Inflammatory macrophage treated with lipopolysaccharide for 4 hours (primary cell): Measurements from ENCODE around the gene KIF23.
A peak's percentile ranks its signal among the peaks of the same experiment; 100 is the strongest.
"Not testable (repeated sequence)": the region's sequence is repeated elsewhere in the genome, so short reads cannot be mapped to it uniquely, and the experiment has no call there.

Experiments used
- DNase-seq: peaks from one replicate; pipeline ENCODE4 v3.0.0-alpha.2; 2020

KIF23 gene

DNA sequence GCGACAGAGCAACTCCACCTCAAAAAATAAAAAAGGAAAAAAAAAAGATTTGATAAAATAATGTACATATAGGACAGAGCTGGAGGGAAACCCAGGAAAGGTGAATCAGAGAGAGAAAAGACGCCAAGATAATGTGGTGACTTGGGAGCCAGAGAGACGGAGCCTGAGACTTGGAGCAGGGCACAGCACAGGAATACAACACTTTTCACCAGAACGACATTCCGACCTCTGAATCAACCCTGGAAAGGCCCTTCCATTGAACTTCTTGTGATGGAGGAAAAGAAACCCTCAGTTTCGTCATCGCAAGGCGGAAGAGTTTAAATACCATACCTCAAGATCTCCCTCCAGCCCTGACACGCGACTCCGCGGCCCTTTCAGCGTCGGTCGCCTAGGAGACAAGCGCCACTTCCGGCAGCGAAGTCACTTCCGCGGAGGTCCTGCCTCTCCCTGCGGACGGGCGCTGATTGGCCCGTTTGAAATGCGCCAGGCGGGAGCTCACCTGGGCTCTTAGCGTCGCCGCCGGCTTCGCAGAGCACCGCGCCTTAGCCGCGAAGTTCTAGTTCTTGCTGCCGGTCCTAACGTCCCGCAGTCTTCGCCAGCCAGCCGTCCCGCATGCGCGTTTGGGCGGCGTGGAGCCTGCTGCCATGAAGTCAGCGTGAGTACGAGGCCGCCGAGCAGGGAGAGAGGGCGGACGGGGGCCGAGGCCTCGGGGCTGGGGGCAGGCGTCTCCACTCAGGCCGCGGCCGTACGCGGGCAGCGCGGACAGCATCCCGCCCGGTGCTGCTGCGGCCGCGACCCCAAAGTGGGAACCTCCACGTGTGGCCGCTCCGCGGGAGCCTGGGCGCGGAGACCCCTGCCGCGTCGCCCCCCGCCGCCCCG is at the start of gene KIF23:
TSS of gene KIF23 (plus strand) at position 528 of the 879 bp plus-strand sequence. CDS start at position 645, 117 bp downstream.
- peak; percentile 91 for DNase-seq

DNA sequence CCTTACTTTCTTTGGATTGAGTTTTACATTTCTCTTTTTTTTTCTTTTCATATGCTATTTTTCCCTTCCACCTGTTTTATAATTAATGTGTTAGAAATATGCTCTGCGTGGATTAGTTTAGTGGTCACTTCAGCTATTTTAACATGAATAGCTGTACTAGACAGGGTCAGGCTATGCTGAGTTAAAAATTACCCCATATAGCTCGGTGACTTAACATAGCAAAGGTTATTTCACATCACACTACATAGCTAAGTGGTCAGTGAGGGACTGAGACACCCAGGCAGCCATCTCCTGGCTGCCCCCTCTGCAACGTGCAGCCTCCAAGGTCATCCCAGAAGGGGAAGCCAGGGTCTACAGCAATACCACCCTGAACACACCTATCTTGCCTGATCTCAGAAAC is 46.9 kb upstream of the KIF23 start:
- no peak for DNase-seq

DNA sequence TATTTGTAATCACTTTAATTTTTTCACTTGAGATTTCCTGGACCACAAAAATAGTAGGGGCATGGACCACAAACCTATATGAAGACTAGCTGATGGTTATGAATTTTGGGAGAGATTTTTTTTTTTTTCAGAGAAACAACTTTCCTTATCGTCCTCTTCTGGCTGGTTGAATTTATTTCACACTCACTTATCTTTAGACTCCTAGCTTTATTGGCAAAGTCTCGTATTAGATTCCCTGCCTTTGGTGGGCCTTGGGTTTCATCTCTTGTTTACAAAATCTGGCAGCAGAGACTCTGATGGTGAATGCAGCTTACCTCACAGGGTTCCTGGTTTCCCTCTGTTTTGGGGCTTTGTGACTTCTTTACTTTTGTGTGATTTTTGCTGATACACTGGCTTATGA is 44.5 kb upstream of the KIF23 start:
- no peak for DNase-seq

DNA sequence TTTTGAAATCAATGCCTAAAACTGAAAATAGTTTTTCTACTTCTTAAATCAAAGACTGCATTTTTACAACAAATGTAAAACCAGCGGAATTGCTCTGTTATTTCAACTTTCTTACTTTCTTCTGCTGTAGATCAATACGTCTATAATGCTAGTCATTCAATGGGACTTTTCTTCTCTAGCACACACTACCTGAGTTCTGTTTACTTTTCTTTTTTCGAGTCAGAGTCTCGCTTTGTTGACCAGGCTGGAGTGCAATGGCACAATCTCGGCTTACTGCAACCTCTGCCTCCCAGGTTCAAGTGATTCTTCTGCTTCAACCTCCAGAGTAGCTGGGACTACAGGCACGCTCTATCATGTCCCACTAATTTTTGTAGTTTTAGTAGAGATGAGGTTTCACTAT is 40.7 kb upstream of the KIF23 start:
- DNase-seq: no peak

DNA sequence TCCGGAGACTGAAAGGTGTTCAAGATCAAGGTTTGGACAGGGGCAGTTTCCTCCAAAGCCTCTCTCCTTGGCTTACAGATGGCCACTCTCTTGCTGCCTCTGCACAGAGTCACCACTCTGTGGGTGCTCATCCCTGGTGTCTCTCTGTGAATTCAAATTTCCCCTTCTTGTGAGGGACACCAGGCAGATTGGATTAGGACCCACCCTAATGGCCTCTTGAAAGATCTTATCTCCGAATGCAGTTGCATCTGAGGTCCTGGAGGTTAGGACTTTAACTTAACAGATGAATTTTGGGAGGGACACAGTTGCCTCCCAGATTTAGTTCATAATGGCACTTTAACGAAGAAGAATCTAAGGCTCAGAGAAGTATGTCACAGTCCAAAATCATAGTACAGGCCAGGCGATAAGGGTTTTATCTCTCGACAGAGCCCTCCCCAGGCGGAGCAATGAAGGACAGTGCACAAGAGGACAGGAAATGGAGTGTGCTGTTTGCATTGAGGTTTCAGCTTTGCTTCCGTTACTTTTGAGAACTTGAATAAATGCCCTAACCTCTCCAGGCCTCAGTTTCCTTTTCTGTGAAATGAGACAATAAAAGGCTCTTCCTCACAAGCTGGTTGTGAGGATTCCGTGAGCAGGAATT is 38.9 kb upstream of the KIF23 start:
- no peak for DNase-seq

DNA sequence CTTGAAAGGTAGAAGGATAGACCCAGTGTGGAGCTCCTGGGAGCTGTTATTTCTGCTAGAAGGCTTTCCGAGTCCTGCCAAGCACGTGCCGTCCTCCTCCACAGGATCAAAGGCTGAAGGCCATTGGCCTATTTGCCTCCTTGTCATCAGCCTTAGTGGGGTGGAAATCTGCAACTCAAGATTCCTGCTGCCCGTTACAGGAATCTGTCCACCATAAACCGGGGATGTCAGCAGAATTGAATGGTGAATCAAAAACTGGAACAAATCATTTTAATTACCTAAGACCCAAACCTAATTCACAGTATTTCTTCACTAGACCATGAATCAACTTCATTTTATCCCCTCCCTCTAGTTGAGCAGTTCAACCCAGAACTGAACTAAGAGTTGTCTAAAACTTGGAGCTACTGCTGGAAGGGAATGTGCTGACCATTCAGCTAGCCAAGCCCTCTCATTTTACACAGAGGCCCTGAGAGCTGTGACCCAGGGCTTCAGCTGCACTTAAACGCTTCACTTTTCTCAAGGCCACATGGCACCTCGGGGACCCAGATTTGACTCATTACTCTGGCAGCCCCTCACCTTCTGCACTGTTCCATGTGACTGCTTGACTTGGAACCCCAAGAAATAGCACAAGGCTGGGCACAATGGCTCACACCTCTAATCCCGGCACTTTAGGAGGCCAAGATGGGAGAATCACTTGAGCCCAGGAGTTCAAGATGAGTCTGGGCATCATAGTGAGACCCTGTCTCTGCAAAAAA is 36.8 kb upstream of the KIF23 start:
- DNase-seq: no peak

DNA sequence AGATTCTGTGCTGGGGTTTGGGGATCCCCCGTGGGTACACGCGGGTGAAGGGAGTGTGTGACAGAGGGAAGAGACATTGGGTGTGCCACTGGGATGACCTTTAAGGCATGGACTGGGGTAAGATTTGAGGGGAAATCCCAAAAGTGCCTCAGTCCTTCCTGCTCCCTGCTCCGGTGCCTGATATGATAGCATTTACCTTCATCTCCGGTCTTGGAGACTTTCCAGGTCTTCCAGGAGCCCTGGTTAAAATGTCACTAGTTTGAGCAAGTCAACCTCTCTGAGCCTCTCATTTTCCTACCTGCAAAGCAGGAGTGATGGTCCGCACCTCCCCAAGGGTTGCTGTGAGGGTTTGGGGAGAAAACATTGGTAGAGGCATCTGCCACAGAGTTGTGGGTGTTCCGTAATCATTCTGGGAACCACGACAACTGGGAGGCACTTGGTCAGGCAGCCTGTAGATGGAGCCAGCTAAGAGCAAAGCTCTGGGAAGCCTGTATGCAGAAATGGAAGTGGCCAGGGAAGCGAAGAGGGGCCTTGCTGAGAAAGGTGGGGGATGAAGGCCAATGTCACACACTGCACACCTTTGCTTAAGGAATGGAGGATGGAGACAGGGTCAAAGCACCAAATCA is 33.9 kb upstream of the KIF23 start:
- peak; percentile 8 for DNase-seq

DNA sequence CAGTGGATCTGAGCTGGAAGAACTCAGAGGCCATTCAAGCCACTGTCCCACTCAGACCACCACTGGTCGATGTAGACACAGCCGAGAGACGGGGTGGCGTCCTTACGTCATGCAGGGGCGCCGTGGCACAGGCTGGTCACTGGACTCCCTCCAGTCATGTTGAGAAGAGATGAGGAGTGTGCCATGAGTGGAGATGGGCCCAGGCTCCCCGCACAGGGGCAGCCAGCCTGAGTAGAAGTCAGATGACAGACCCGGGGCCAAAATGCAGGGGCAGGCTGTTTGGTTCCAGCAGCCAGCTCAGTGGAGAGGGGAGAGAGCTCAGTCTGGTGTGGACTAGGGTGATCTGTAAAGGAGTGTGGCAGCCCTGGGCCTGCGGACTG is 33.4 kb upstream of the KIF23 start:
- no peak for DNase-seq

DNA sequence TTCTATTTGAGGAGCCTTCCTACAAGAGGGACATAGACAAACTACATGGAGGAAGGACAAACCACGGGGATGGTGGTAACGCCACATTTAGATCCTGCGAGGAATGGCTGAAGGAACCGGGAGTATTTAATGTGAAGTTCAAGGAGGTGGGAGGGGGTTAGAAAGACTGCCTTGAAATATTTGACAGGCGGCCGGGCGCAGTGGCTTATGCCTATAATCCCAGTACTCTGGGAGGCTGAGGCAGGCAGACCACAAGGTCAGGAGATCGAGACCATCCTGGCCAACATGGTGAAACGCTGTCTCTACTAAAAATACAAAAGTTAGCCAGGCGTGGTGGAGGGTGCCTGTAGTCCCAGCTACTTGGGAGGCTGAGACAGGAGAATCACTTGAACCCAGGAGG is 32.0 kb upstream of the KIF23 start:
- not testable (repeated sequence) for DNase-seq

DNA sequence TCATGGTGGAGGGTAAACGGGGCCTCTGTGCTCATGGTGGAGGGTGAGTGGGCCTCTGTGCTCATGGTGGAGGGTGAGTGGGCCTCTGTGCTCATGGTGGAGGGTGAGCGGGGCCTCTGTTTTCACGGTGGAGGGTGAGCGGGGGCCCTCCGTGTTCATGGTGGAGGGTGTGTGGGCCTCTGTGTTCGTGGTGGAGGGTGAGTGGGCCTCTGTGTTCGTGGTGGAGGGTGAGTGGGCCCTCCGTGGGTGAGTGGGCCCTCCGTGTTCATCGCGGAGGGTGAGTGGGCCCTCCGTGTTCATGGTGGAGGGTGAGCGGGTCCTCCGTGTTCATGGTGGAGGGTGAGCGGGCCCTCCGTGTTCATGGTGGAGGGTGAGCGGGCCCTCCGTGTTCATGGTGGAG is 30.1 kb upstream of the KIF23 start:
- DNase-seq: not testable (repeated sequence)

DNA sequence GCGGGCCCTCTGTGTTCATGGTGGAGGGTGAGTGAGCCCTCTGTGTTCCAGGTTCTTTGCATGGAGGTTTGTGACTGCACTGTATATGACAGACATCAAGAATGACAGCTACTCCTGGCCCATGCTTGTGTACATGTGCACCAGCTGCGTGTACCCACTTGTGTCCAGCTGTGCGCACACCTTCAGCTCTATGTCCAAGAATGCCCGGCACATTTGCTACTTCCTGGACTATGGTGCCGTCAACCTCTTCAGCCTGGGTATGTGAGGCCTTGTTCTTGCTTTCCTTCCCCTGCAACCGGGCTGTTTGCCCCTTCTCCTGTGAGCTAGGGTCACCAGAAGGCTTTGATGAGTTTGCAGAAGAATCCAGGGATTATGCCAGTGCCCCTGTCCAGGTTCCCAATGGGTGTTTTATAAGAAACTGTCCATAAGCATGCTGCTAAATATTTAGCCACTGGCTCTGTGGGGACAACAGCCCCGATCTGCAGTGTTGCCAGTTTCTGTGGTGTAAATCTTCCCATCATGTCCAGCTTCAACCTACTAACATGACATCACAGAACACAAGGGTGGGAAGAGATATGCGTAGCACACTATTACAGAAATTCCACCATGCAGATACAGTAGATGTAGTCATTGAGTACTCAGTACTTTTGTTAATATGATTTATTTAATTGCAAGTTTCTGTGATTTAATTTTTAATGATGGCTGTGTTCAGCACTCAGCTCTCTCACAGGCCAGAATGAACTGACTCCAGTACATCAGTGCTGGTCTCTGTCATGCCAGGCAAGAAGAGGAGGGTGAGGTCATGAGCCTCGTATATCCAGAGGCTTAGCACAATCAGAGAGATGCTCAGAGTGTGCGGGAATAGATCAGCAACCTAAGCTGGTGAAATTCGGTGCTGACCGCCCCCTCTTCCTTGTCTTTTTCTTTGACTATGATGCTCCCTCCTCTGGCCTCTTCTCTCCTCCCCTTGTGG is 29.2 kb upstream of the KIF23 start:
- no peak for DNase-seq

DNA sequence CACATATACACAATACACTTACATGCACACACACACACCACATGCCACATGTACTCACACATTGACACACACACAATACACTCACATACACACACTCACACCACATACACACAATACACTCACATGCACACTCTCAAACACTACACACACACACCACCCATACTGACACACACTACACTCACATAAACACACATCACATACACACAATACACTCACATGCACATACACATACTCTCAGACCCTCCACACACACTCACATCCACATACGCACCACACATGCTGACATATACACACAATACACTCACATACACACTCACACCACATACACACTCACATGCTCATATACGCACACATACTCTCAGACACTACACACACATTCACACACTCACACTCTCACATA is 28.3 kb upstream of the KIF23 start:
- DNase-seq: no peak

DNA sequence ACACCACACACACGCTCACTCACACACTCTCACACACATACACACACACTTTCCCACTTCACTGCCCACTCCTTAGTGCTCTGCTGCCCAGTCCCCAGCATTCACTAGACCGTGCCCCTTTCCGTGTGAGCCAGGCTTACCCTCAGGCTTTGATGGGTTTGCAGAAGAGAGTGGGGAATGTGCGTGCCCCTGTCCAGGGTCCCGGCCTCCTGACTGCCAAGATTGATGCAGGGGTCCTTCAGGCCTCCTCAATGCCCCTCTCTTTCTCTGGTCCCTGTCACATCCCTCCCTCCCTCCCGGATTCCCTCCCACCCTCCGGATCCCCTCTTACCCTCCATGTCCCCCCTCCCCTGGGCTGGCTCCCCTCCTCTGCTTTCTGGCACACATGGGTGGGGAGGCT is 27.9 kb upstream of the KIF23 start:
- DNase-seq: no peak

DNA sequence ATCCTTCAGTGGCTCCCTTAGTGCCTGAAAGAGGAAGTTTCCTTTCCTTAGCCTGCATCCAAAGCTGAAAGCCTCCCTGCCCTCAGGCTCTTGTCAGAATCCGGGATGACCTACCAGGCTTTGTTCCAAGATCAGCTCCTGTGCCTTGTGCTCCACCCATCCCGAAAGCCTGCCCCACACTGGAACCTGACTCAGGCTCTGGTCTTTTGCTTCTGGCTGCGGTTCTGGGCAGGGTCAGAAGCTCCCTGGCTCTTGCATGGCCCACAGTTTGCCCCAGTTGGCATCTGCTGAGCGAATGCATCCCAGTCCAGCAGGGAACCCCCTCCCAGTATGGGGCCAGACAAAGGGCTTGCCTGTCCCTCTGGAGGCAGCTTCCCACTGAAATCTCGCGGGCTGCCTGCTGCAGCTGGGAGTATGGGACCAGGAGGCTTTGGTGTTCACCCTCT is 25.9 kb upstream of the KIF23 start:
- DNase-seq: no peak

DNA sequence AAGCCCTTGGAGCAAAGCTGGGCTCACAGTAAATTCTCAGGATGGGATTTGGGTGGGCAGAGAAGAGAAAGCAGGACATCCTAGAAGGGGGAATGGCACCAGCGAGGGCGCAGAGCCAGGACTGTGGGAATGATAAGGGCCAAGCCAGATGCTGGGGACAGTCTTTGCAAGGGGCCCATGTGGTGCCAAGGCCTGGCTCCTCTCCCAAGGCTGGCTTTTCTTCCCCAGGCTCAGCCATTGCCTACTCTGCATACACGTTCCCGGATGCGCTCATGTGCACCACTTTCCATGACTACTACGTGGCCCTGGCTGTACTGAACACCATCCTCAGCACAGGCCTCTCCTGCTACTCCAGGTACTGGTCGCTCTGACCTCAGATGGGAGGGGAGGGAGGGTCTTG is 24.7 kb upstream of the KIF23 start:
- no peak for DNase-seq

DNA sequence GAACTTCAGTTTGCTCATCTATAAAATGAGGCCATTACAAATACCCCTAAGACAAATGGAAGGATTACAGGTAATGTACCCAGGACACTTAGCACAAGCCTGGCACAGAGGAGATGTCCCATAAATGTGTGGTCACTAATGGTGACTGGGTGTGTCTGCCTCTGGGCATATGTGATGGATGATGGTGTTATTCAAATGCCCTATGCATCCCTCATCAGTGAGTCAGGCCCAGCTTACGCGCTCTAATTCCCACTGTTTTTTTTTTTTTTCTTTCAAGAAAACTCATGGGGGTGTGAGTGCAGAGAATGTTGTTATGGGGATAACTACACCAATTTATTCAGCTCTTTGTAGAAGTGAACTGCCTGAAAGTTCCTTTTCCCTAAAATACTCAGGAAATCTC is 23.6 kb upstream of the KIF23 start:
- no peak for DNase-seq

DNA sequence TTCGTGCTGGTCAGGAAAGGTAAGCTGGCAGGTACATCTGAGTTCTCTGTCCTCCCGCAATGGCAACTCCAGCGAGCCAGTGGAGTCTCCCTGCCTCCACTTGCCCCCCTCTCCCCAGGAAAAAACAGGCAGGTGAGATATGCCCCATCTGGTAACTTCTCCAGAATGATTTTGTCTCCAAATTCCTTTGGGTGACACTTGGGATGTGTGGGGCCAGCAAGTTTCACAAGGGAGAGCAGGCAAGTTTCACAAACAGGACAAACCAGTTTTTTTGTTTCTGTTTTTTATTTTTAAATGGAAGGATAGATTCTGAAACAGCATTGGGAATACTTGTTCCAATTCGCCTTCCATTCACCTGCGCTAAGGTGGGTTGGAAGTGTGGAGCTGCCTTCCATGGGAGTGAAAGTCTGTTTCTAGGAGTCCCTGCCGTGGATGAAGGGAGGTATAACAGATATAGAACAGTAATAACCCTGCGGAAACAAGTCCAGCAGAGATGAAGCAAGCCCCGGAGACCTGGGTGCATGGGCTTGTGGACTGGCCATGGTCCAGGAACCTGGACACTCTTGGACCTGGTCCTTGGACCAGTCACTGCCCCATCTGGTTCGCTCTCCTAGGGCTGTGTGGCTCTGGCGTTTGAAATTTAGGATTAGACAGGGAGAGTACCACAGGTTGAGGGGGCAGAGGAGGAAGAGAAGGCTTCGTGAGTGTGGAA is 22.9 kb upstream of the KIF23 start:
- DNase-seq: no peak

DNA sequence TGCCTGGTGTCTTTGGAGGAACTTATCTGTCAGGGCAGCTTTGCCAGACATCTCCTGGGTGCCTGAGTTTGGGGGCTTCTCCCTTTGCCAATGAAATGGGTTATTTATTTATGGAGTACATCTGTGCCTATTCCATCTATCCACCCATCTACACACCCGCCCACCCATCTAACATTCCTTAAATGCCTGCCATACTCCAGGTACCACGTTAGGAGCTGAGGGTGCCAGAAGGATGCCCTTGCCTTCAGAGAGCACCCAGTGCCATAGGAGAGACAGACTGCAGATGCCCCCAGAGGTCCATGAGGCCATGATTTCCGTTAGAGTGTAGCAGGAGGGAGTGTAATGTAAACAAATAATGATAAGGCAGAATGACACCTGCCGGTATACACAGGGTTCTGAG is 21.8 kb upstream of the KIF23 start:
- DNase-seq: no peak

DNA sequence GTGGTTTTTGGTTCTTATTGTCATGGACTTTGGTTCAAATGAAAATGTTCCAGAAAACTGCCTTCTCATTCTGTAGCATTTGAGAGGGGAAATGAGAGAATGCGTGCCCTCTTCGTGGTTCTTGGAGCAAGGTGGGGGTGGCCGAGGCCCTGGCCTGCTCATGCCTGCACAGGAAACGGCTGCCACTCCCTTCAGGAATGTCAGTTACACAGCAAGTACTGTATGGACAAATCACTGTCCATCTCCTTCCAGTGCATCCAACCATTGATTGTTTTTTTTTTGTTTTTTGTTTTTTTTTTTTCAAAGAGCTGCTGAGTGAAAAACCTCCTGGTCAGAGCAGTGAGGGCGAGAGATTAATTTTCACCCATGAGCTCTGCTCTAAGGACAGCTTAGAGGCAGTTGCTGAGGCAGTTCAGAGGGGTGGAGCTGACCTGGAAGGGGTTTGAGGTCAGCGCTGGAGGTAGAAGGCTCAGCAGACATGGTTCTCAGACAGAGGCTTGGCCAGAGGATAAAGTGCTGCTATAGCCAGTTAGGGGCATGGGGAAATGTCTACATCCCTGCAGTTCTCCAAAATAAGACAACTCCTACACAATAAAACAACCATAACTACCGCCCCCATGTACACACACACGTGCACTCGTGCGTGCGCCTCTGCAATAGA is 20.2 kb upstream of the KIF23 start:
- DNase-seq: no peak

DNA sequence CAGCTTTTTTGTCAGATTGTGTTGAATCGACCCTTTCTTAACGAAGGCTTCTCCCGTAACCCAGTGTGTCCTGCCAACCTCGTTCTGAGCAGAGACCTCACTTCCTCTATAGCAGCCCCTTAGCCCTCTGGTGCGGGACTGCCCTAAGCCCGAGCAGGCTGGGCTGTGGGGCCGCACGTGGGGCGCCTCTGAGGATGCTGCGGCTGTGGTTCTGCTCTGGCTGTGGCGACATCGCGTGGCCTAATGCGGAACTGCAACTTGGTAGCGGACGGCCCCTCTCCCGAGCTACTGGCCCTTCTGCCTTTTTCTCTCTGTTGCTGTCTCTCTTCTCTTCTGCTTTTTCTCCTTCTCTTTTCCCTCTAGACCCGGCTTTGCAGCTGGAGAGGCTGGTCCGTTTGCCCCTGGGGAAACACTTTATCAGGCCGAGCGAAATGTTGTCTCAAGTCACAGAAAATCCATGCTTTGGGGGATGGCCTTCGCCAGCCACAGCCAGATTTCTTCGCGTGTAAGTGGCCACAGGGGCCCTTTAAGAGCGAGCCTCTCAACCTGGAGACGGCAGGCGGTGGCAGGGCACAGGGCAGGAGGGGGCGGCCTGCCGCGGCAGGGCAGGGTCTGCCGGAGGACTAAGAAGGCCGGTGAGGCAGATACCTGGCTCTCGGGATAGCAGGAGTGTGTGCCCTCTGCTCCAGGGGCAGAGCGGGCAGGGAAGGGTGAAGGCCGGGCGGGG is 19.4 kb upstream of the KIF23 start:
- peak; percentile 71 for DNase-seq
